ENCODE measurements around the gene SH2D7.

The SH2D7 gene

GRCh38 chr15:78092261-78093041, at the start of gene SH2D7:
Gene SH2D7, plus strand, starts transcription at chr15:78092561. Its CDS starts 24 bp downstream, at chr15:78092585.
- no peak for FAIRE-seq

DNA sequence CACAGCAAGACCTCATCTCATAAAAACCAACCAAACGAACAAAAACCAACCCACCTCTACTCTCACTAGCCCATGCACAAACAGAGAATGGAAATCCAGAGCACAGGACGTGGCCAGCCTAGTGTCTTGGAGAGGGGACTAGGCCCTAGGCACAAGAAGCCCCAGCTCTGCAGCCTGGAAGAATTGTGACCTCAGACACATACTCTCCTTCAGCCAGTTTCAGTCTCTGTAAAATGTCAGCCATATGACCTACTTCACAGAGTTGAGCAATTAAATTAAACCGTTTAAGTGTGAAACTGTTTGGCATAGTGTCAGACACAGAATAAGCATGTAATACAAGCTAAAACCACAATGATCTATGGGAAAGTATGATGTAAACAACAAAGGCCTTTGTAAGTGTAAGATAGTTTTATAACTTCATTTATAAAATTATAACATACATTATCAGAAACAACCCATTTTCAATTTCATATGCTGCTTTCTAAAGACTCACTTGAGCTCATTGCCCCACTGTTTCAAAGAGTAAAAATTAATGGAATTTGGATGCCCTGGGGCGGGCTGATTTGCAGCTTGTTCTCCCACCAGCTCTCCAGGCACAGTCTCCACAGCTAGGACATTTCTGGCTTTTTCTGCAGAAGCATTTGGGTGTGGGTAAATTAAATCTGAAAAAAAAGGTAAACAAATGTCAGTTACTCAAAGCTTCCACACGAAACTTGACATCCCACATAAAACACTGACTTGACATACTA, 47.8 kb upstream of the SH2D7 start:
- no peak for FAIRE-seq

DNA sequence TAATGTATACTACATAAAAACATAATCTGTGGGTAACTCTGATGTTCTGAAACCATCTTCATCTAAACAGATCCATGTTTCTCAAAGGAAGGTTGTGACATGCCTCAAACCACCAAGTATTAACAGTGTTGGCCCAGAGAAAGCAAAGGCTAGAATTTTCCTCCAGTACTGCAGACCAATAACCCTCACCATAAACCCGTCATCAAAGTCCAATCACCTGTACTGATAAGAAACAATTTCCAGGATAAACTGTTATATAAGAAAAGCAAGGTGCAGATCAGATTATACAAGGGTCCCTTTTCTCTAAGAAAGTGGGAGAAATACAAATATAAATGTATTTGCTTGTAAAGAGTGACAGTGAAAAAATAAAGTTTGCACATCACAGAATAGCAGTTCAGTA, 47.2 kb upstream of the SH2D7 start:
- no peak for FAIRE-seq

- FAIRE-seq: no peak
These were observed 45.5 kb upstream of the SH2D7 start for GRCh38 chr15:78046796-78047341.

DNA sequence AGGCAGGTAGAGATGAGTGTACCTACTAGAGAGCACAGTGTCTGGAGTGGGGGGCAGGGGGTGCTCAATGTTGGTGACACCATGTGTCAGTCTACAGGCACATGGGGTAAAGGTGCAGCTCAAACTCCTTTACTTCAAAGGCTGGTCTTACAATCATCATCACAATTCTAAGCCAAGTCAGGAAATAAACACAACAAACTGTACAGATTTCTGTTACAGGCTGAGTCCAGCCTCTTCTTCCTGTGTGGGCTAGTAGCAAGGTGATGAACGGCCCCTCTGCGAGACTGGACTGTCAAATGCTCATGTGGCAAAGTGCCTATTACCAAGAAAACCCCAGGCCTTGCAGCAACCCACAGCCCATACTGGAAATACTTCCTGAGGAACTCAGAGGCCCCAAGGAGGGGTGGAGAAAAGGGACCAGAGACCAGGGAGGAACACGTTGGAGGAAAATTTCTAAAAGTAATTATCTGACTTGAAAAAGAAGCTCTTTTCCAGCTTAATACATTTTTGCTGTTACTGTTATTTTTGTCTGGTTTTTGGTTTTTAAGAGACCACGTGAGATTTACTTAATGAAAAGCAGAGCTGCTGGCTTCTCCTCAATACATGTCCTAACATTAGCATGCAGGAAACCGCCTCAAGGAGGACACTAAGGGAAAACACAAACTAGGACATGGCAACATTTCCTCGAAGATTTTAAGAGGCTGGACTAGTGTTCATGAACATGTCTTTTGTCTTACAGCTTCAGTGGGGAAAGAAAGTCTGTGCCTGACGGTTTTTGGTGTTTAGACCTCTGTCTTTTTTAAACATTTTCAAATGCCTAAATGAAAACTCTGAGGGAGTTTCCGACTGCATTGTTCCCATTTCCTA, 44.4 kb upstream of the SH2D7 start:
- FAIRE-seq: no peak

GRCh38 chr15:78048628-78048920, 43.8 kb upstream of the SH2D7 start:
- no peak for FAIRE-seq

- no peak for FAIRE-seq
These were observed 42.5 kb upstream of the SH2D7 start for GRCh38 chr15:78049691-78050440.

- no peak for FAIRE-seq
These were observed 41.9 kb upstream of the SH2D7 start for GRCh38 chr15:78050441-78050809.

DNA sequence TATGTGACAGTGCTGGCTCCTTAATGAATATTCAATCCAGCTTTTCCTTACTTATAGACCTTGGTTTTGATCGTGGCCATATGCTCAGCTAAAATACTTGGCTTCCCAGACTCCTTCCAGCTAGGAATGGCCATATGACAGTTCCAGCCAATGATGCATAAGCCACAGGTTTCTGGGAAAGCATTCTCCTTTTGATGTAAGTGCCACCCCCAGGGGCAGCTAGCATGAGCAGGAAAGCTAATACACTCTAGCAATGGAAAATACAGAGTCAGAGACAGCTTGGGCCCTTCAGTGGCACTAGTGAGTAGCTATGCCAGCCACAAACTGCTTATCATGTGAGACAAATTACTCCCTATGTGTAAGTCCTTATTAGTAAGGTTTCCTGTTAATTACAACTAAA, 41.5 kb upstream of the SH2D7 start:
- FAIRE-seq: no peak

DNA sequence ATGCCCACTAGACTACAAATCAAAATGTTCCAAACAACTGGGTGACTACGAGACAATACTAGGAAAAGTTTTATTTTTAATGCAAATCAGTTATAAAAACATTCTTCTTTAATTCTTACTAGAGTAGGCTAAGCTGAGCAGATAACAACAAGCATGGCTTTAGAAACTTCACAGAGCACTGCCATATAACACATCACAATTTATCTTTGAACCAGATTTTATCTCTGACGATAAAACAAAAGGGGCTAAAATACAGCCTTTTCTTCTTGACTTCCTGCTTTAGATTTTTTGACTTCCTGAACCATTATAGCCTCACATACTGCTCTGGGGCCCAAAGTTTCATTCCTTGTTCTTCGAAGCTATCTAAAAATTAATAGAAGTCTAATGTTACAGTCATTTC, 40.8 kb upstream of the SH2D7 start:
- FAIRE-seq: no peak

DNA sequence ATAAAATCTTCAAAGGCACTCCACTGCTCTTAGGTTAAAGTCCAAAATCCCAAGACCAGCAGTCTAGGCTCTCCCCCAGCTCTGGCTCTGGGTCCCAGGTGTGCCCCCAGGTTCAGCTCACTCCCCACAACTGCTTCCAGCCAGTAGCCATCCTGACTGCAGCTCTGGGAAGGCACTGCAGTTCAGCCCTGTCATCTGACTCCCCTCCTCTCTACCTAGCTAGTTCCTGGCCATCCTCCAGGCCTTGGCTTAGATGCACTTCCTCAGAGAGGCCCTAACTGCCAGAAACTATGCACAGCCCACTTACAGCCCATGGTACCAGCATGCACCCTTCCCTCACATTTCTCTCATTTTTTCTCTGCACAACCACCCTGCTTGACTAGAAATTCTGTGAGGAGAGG, 40.4 kb upstream of the SH2D7 start:
- no peak for FAIRE-seq

- FAIRE-seq: no peak
These were observed 39.8 kb upstream of the SH2D7 start for GRCh38 chr15:78052545-78052944.

DNA sequence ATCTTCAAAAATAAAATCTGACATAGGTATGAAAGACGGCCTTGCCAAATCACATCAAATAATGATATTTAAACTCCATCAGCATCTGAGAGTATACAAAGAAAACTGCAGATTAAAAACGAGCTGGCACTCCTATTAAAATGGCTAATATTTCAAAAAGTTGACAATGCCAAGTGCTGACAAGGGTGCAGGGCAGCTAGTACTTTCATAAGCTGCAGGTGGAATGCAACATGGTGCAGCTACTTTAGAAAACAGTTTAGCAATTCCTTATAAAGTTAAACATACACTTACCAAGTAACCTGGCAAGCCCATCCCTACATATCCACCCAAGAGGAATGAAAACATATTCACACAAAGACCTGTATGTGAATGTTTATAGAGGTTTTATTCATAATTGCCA, 37.8 kb upstream of the SH2D7 start:
- no peak for FAIRE-seq

GRCh38 chr15:78054966-78055365, 37.4 kb upstream of the SH2D7 start:
- no peak for FAIRE-seq

DNA sequence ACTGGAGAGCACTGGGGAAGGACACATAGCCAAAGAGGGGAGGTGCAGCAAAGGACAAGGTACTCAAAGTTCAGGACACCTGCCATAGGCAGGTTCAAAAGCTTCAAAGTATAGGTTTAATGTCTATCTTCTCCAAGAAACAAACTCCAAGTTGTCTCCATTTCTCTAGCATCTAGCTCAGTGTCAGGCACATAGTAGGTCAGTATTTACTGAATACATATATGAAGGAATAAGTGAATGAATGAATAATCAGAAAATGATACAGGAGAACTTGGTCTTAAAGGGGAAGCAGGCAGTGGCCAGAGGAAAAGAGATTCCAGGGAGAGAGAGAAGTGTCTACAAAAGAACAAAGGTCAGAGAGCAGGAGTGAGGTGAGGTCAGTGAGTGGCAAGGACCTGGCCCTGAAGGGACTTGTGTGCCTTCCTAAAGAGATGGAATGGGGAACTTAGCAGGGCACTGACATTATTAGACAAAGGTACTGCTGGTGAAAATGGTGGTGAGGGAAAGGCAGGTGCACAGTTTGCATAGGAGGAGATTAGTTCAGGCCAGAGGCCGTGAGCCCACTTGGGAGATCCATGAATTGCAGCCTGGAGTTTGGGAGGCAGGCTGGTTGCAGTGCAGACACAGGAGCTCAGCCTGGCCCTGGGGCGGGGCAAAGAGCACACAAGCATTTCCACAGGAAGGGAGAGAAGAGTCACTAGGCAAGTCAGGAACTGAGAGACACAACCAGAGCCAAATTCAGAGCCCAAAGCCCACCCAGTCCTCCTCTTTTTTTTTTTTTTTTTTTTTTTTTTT, 36.2 kb upstream of the SH2D7 start:
- no peak for FAIRE-seq

DNA sequence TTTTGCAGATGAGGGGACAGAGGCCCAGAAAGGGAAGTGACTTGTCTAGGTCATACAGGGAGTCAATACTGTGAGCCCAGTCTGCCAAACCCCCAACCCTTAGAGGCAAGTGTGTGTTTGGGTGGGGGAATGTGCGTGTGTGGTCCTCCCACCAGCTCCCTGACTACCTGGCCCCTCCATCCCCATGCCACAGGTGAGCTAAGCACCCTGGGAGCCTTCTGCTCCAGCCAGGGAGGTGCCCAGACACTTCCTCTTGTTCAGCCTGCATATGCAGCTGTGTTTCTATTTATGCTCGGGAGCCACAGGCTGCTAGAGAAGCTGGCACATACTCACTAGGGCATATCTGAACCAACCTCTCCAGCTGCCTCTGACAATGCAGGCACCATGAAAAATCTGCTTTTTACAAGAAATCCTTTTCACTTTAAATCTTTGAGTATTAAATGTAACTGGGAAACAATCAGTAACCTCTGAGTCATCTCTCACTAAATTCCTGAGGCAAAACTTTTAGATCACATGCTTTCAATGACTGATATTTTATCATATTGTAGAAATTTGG, 35.6 kb upstream of the SH2D7 start:
- no peak for FAIRE-seq

GRCh38 chr15:78057803-78058202, 34.6 kb upstream of the SH2D7 start:
- no peak for FAIRE-seq

DNA sequence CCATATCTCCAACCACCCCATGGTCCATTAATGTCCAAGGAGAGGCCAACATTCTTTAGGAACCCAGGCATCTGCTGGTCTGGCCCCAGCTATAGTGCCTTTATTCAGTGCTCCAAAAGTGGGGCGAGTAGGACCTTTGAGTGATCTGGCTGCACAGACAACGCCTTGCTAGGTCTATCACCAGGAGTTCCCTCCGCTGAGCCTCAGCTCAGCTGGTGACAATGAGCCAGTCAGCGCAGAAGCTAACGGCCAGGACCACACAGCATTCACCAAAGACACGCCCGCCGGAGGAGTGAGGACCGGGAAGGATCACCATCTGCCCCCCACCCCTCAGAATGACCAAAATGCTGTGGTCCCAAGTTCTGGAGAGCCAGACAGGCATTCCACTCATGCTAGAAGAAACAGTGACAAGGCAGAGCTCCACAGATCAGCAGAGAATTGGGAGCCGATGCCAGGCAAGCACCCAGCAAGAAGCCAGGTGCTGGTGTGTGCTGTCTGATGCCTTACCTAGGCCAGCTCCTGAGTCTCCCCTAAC, 33.9 kb upstream of the SH2D7 start:
- FAIRE-seq: no peak

- FAIRE-seq: no peak
These were observed 33.1 kb upstream of the SH2D7 start for GRCh38 chr15:78059110-78059839.

- FAIRE-seq: no peak
These were observed 32.1 kb upstream of the SH2D7 start for GRCh38 chr15:78060232-78060631.
